Stimulated activated CD8-positive, alpha-beta memory T cell treated with anti-CD3 and anti-CD28 coated beads, Interleukin-7, amount 100 ng/mL, for 24 hours (primary cell): ENCODE results near the gene RGS9.

ENCODE experiments used
- DNase-seq: peaks from one replicate; pipeline ENCODE4 v3.0.0-alpha.2; 2020; ENCODE audit warnings: low read depth

The RGS9 gene

DNA sequence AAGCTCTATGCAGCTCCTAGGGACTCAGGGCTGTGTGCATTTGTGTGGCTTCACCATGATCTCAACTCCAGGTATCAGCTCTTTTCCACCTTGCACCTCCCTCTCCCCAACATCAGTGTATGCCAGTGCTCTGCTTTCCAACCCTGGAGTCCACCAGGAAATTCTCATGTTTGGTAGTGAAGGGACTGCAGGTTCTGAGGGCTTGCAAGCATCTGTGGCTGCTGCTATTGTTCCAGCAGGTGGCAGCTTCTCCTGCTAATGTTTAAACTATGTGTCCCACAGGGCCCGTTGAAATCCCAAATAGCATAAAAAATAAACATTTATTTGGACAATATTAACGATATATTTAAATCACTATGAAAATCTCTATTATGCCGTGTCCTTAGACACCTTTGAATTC lies 82.0 kb downstream of the RGS9 start:
- no peak for DNase-seq

DNA sequence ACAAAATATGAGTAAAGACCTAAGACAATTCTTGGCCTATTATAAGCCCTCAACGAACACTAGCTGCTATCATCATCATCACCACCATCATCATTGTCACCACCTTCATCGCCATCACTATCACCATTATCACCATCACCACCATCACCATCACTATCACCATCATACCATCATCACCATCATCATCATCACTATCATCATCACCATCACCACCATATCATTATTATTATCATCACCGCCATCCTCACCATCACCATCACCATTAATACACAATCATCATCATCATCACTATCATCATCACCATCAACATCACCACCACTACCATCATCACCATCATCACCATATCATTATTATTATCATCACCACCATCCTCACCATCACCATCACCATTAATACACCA lies 82.5 kb downstream of the RGS9 start:
- no peak for DNase-seq

DNA sequence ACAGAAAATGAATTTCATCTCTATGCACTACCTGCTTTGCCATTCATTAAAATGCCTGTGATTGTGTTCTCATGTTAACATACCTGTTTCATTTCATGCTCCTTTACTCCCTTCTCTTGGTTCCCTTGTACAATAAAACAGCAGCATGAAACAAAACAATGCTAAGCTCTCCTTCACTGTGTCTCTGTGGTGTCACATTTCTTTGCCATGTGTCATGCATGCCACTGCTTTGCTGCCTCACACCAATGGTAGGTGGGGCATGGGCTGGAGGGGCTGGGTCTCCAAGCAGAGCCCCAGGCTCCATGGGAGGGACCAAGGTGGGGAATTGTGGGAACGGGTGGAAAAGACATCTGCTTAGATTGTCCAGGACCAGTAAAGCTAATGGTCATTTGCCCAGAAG lies 83.6 kb downstream of the RGS9 start:
- DNase-seq: no peak

GRCh38 chr17:65222214-65222738 lies 85.1 kb downstream of the RGS9 start:
- no peak for DNase-seq

DNA sequence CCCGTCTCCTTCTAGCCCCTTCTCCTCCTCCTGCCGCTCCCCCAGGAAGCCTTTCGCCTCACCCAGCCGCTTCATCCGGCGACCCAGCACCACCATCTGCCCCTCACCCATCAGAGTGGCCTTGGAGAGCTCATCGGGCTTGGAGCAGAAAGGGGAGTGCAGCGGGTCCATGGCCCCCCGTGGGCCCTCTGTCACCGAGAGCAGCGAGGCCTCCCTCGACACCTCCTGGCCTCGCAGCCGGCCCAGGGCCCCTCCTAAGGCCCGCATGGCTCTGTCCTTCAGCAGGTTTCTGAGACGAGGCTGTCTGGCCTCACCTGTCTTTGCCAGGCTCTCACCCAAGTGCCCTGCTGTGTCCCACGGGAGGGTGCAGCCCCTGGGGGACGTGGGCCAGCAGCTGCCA lies 87.9 kb downstream of the RGS9 start:
- DNase-seq: no peak

GRCh38 chr17:65226227-65226626 lies 89.1 kb downstream of the RGS9 start:
- no peak for DNase-seq

DNA sequence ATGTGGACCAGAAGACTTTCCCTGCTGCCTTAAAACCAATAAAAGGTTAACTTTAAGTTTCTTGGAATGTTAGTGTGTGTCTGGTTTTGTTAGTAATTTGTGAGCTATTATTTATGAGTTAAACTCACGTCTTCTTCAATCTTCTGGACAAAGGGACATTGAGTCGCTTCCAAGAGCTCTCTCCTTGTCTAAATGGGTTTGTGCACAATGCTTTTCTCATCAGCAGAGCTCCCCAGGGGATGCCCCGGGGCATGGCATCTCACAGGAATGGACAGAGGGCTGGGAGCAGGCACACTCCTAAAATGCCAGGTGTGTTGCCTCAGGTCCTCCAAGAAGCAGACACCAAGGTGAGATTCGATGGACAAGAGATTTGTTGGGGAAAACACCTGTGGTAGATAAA lies 90.5 kb downstream of the RGS9 start:
- no peak for DNase-seq

- DNase-seq: no peak
Observed at GRCh38 chr17:65228287-65228686, 91.1 kb downstream of the RGS9 start.

DNA sequence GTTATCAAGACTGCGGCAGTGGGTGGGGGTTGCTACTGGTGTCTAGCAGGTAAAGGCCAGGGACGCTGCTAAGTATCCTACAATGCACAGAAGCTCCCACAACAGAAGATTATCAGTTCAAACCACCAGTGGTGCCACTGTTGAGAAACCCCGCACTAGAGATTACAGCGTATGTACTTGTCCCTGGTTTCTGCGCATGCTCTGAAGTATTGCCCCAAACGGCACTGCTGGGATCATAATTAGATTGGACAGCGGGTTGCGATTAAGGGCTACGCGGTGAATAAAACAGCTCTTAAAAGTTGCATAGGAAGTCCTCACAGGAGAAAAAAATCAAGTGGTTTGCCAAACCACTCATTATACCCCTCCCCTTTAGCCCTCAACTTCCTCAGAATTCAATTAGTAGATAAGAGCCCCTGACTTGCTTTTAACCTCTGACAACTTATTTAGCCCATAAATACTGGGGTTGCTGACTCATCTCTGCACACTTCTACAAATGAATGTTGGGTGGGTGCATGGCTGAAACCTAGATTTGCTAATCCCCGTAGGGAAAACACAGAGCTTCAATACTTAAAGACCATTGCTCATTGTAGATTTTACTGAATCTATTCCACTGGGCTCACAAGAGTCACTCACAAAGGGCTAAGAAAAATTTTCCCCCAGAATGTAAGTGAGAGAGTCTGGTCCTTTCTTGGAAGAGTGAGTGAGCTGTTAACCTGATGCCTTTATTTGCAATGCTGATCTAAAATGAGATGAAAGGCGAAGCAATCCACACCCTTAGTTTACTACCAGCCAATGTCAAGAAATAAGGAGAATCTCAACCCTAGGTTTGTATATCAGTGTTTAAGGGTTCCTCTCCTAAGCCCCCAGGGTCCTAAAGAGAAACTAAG lies 91.8 kb downstream of the RGS9 start:
- DNase-seq: no peak

- no peak for DNase-seq
Observed at GRCh38 chr17:65229621-65229995, 92.4 kb downstream of the RGS9 start.

- DNase-seq: no peak
Observed at GRCh38 chr17:65230040-65230439, 92.9 kb downstream of the RGS9 start.

GRCh38 chr17:65231086-65231485 lies 93.9 kb downstream of the RGS9 start:
- DNase-seq: no peak

DNA sequence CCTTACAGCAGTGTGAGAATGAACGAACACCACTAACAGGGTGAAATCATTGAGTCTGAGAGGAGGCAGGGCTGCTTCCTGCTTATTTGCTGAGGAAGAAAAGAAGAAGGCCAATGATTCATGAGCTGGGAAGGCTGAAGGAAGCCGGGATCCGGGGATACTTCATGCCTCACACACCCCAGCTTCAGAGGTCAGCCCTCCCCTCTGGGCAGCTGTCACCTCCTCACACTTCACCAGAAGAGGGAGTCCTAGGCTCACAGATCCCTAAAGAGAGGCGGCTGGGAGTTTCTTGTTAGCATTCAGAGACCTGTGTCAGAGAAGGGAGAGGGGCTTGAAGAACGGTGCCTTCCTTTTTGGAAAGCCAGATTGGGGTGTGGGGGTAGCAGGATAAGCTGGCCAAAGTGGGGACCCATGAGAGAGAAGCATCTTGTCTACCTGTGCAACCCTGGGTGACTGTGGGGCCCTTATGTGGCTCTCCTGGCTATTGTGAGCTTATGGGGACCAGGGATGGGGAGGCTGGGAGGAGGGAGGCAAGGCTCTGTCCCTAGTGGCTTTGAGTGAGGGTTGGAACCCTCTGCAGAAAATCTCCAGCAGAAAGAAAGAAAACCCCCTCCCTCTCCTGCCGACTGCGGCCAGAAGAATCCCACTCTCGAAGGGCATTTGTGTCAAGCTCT lies 94.6 kb downstream of the RGS9 start:
- no peak for DNase-seq

- DNase-seq: no peak
Observed at GRCh38 chr17:65235284-65235683, 98.1 kb downstream of the RGS9 start.

GRCh38 chr17:65236321-65236720 lies 99.2 kb downstream of the RGS9 start:
- DNase-seq: no peak

DNA sequence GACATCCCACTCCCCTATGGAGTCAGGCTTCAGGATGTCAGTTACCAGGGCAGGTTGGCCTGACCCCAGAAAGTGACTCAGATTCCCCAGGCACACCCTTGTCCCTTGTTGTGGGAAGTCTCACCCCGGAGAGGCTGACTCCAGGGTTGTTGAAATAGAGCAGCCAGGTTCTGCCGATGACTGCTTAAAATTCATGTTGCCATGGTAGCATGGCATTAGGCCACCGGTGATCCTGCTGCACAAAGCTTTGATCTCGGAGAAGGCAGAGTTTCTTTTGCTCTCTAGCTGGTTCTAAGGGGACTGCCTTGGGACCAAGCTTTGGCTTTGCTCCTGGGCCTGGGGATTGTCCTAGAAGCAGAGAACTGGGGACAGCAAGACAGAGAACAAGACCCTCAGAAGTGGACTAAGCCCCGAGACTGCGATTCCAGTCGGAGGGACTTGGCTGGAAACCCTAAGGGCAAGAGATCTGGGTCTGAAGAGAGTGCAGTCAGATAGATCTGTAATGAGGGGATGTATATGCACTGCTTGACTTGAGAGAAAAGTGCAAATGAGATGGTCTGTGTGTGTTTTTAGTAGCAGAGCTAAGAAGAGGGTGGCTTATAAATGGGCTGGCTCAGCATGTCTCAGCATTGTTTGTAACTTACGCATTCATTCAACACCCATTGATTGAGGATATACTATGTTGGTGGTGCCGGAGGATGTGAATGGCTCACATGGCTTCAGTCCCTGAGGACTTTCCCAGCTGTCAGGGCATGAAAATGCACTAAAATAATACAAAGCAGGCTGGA lies 106.9 kb downstream of the RGS9 start:
- no peak for DNase-seq

DNA sequence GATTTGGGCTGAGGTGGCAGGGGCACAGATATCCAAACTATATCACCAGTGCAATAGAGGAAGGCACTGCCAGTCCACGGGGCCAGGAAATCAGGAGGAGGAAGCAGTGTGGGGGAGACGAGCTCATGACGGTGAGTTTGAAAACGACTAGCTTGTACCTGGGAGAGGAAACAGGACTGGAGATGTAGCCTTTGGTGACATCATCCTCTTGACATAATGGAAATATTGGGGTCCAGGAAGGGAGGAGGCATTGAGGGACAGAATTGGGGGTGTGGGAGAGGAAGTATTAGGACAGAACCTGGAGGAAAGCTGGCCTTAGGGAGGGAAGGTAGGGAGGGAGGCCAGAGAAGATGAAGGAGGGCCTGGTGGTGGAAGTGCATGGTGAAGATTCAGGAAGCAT lies 109.1 kb downstream of the RGS9 start:
- no peak for DNase-seq

DNA sequence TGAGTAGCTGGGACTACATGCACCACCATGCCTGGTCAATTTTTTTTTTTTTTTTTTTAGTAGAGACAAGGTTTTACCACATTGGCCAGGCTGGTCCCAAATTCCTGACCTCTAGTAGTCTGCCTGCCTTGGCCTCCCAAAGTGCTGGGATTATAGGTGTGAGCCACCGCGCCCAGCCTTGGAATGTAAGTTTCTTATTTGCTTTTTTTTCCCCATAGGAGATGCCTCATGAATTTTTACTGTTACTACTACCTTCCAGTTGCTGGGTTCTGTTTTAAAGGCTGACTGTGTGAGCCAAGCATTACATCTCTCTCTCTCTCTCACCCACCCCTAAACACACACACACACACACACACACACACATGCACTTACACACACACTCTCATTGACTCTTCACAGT lies 112.6 kb downstream of the RGS9 start:
- no peak for DNase-seq

DNA sequence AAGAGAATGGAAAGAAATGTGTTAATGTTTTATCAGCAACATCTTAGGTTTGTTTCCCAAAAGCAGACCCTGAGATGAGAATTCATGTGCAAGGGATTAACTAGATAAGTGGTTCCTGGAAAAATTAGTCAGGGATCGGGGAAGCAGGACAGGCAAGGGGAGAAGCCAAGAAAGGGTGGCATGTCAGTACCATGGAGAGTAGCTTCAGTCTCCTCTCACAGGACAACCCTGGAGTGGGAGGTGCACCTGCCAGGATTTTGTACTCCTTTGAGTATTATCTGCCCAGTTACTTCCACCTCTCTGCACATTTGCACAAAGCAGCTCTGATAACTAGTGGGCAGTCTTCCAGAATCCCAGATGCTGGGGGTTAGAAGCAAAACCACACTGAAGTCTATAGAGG lies 117.0 kb downstream of the RGS9 start:
- DNase-seq: no peak

- no peak for DNase-seq
Observed at GRCh38 chr17:65259281-65259680, 122.1 kb downstream of the RGS9 start.

DNA sequence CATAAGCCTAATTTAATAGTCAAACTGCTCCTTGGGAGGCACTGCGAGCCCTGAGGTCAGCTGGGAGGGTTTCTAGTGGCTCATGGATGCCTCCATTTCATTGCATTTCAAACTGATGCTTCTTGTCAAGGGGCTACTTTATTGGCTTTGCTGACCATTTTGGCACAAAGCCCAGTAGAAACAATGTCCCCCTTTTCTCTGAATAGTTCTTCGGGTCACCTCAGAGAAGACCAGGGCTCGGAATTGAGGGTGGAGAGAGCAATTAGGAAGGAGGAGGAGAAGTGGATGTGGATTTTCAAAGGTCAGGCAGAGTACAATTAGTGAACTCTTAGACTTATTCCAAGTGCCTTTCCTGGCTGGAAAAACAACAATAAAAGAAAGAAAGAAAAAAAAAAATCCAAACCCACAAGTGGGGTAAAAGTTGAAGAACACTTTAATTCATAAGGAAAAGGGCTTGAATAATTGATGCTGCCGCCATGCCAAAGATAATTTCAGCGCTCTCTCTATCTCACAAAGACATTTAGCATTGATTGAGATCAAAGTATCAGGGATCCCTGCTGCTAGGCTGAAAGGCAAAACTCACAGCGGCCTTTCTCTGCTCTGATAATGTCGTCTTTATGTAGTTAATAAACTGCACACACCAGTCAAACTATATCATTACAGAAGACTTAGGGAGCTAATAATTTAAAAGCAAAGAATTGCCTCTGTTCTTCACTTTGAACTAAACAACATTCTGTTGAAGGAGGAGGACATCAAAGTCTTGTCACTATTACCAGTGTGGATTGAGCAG lies 122.7 kb downstream of the RGS9 start:
- DNase-seq: no peak

GRCh38 chr17:65260626-65261025 lies 123.5 kb downstream of the RGS9 start:
- no peak for DNase-seq
